Measurements from ENCODE around the gene MYH3. TPM values are rescaled to one million over a fixed set of nuclear protein-coding genes. Genes with fewer than 3 reads are reported as not detected.

MYH3 gene
- total RNA-seq, 2 experiments from 2014 or later: 3.2 to 3.4 TPM

DNA sequence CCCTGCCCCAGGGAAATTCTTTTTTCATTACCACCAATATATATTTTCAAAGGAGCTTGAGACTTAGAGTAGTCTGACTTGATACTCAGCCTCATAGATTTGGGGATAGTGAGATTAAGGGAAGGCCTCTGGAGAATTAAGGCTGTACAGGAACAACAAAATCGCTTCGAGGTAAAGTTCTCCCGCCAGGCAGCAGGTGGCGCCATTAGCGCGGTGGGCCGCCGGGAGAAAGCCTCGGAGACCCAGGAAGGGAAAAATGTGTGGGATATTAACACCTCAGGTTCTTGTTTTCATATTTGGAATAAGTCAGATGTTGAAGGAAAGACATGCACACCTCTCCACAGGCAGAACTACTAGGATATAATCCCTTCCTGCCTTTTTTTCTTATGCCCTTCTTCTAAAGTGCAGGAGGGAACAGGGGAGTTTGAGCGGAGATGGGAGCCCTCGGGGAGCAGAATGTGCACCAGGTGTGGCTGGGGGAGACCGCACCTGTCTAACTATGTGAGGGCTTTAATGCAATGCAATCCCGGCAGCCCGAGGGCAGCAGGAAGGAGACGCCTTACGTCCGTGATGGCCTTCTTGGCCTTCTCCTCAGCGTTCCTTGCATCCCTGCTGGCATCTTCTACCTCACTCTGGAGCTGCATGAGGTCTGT lies 25.9 kb downstream of the MYH3 start:
- Mint-ChIP-seq H3K27ac (no peak overlapping the region), H3K36me3 (peaks cover 28% of the 10 kb centered on the region)

DNA sequence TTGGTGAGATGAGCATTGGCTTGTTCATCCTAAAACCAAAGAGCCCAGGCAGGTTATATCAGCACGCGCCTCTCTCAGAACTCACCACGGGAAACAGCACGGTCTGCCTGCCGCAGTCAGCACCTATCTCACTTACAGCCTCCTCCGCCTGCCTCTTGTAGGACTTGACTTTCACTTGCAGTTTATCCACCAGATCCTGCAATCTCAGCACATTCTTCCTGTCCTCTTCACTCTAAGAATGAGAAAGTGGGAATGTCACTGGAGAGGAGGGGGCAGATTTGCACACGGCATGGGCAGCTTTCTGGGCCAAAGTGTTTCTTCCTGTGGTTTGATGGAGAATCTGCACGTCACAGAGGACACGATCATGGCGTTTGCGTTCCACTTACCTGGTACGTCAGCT lies 27.4 kb downstream of the MYH3 start:
- Mint-ChIP-seq H3K27me3 (no peaks in the 10 kb centered on the region), H3K4me3 (no peak overlapping the region), H3K9me3 (no peaks in the 10 kb centered on the region), H3K36me3 (peaks cover 24% of the 10 kb centered on the region), H3K27ac (no peak overlapping the region), H3K4me1 (peaks cover 1% of the 10 kb centered on the region)
- no peak for DNase-seq

More for the DNA sequence above, 25.9 kb downstream of the MYH3 start:
- no peaks in the 10 kb centered on the region for H3K9me3 Mint-ChIP-seq
- H3K4me3 Mint-ChIP-seq: no peak overlapping the region
- H3K27me3 Mint-ChIP-seq: no peaks in the 10 kb centered on the region
- peaks cover 5% of the 10 kb centered on the region for H3K4me1 Mint-ChIP-seq
- peak; percentile 28 for DNase-seq

DNA sequence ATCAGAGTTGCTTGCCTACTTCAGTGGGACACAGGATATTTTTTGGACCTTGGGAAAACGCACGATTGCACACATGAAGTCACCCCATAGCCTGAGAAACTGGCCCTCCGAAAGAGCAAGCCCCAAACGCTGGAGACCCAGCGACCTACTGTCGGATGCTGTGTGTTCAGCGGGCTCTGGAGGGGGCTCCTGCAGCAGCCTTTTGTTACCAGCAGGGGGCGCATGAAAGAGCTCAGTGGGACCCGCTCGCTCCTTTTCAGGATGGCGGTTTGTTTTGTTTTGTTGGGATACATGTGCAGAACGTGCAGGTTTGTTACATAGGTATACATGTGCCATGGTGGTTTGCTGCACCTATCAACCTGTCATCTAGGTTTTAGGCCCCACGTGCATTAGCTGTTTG lies 28.4 kb downstream of the MYH3 start:
- no peak for DNase-seq
- Mint-ChIP-seq H3K27me3 (no peaks in the 10 kb centered on the region), H3K27ac (no peak overlapping the region), H3K9me3 (no peaks in the 10 kb centered on the region), H3K4me1 (peaks cover 1% of the 10 kb centered on the region), H3K36me3 (peaks cover 24% of the 10 kb centered on the region), H3K4me3 (no peak overlapping the region)

DNA sequence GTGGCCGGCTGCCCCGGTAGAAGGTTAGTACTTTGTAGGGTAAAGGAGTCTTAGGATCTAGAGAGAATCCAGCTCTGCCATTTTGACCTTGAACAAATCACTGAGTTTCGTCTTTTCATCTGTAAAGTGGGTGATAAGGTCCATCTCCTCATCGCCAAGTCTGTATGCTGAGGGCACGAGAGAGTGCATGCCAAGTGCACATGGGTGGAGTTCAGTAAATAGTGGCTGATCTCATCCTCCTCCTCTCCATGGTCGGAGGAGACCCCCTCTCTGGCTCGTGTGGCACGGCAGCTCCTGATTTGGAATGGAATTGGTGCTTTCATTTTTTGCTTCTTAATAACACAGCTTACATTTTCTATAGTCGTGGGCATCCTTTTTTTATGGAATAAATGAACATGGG lies 30.7 kb downstream of the MYH3 start:
- Mint-ChIP-seq H3K27me3 (no peaks in the 10 kb centered on the region), H3K9me3 (no peaks in the 10 kb centered on the region), H3K4me3 (no peak overlapping the region), H3K36me3 (peaks cover 21% of the 10 kb centered on the region), H3K4me1 (peaks cover 1% of the 10 kb centered on the region), H3K27ac (no peak overlapping the region)
- no peak for DNase-seq

DNA sequence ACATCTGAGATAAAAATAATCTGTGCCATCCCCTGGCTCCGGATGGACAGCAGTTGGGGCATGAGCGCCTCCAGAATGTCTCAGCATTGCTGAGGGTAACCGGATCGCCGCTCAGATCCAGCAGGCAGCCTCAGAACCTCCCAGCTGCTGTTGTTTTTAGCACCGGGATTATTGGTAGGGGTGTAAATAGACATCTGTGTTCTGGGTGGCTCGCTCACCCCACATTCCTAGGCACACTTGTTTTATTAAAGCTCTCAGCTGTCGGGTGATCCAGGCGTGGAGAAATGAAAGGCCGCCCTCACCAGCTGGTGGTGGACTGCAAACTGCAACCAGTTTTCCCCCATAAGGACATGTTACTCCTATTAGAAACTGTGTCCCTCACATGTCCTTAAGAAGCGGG lies 32.1 kb downstream of the MYH3 start:
- Mint-ChIP-seq H3K4me1 (no peaks in the 10 kb centered on the region), H3K27me3 (no peaks in the 10 kb centered on the region), H3K9me3 (no peaks in the 10 kb centered on the region), H3K4me3 (no peak overlapping the region), H3K36me3 (peaks cover 14% of the 10 kb centered on the region), H3K27ac (no peak overlapping the region)
- no peak for DNase-seq

GRCh38 chr17:10623737-10624338 lies 33.3 kb downstream of the MYH3 start:
- H3K36me3 Mint-ChIP-seq: peaks cover 2% of the 10 kb centered on the region
- H3K4me3 Mint-ChIP-seq: no peak overlapping the region
- no peak overlapping the region for H3K27ac Mint-ChIP-seq
- H3K4me1 Mint-ChIP-seq: no peaks in the 10 kb centered on the region
- no peak for DNase-seq
- H3K27me3 Mint-ChIP-seq: no peaks in the 10 kb centered on the region
- H3K9me3 Mint-ChIP-seq: no peaks in the 10 kb centered on the region

DNA sequence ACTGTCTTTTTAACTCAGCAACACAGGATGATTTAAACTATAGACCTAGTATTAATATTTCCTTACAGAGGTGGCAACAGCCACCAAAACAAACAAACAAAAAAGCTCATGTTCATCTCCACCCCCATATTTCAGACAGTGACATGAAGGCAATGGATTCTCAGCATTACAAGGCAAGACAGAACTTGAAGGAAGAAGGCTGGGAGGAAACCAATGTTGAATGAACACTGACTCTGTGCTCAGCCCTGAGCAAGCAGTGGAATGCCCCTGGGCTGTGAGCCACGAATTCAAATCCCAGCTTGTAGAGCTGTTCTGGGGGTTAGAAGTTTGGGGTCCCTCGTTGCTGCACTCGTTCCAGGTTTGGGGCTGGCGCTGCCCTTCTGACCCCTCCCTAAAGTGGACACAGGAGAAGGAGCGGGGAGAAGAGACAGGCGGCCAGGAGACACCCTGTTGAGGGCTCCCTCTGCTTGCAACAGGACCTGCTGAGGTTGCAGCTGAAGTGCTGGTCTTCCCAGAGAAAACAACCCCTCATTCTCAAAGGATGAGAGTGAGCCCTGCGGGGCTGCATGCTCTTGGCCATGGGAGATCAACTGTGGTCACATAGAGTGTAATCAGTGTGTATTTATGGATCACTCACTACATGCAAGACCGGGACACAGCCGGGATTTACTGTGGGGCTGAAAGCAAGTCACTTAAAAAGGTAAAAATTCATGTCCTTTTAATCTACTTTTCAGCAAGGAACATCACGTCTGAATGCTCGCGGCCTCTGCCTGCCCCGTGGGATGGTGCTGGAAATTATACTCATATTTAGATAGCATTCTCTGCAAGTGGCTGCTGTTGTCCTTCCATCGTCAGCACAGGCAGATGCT lies 34.3 kb downstream of the MYH3 start:
- H3K9me3 Mint-ChIP-seq: no peaks in the 10 kb centered on the region
- H3K4me3 Mint-ChIP-seq: no peak overlapping the region
- H3K36me3 Mint-ChIP-seq: no peaks in the 10 kb centered on the region
- peaks cover 4% of the 10 kb centered on the region for H3K4me1 Mint-ChIP-seq
- H3K27ac Mint-ChIP-seq: no peak overlapping the region
- DNase-seq: no peak
- H3K27me3 Mint-ChIP-seq: peaks cover 4% of the 10 kb centered on the region

- Mint-ChIP-seq H3K4me3 (no peak overlapping the region), H3K36me3 (no peaks in the 10 kb centered on the region), H3K9me3 (no peaks in the 10 kb centered on the region), H3K4me1 (peaks cover 6% of the 10 kb centered on the region), H3K27me3 (peaks cover 4% of the 10 kb centered on the region), H3K27ac (no peak overlapping the region)
- DNase-seq: no peak
Measured at GRCh38 chr17:10621397-10621796, 35.7 kb downstream of the MYH3 start.

DNA sequence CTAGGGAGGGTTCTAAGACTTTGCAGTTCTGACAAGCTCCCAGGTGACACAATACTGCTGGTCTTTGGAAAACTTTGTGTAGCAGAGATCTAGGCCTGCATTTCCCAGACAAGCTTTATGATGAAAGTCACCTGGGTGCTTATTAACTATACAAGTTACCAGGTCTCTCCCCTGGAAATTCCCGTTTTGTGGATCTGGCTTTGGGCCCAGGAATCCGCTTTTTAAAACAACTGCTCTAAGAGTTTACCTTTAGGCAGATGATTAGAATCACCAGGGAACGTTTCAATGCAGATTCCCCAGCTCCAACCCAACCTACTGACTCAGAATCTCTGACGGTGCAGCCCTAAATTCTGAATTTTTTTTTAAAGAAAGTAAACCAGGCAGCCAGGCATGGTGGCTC lies 36.3 kb downstream of the MYH3 start:
- no peaks in the 10 kb centered on the region for H3K36me3 Mint-ChIP-seq
- peaks cover 4% of the 10 kb centered on the region for H3K27me3 Mint-ChIP-seq
- no peak overlapping the region for H3K4me3 Mint-ChIP-seq

GRCh38 chr17:10618202-10618635 lies 38.9 kb downstream of the MYH3 start:
- Mint-ChIP-seq H3K27me3 (peaks cover 4% of the 10 kb centered on the region), H3K36me3 (no peaks in the 10 kb centered on the region), H3K4me3 (no peak overlapping the region), H3K9me3 (no peaks in the 10 kb centered on the region), H3K4me1 (peaks cover 6% of the 10 kb centered on the region), H3K27ac (no peak overlapping the region)
- DNase-seq: peak; percentile 66

More for the DNA sequence above, 36.3 kb downstream of the MYH3 start:
- Mint-ChIP-seq H3K4me1 (peaks cover 6% of the 10 kb centered on the region), H3K27ac (no peak overlapping the region), H3K9me3 (no peaks in the 10 kb centered on the region)
- no peak for DNase-seq

DNA sequence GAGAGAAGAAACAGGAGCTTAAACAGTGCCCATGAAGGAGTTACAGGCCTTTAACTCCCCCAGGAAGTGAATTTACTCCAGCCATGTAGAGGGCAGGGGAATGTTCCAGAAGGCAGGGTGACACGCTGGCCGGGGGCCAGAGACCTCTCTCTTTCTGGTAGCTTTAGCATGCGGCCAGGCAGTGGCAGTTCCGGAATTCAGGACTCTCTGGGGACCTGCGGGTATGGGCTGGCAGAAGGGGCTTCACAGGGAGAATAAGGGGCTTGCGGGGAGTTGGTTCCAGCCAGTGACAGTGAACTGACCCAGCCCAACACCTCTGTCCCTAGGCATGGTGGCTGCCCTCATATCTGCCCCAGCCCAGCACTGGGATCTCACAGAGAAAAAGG lies 40.0 kb downstream of the MYH3 start:
- H3K4me1 Mint-ChIP-seq: peaks cover 6% of the 10 kb centered on the region
- H3K27ac Mint-ChIP-seq: no peak overlapping the region
- H3K36me3 Mint-ChIP-seq: no peaks in the 10 kb centered on the region
- no peaks in the 10 kb centered on the region for H3K9me3 Mint-ChIP-seq
- peaks cover 4% of the 10 kb centered on the region for H3K27me3 Mint-ChIP-seq
- H3K4me3 Mint-ChIP-seq: no peak overlapping the region
- DNase-seq: no peak

- peaks cover 4% of the 10 kb centered on the region for H3K27me3 Mint-ChIP-seq
- no peak overlapping the region for H3K4me3 Mint-ChIP-seq
- H3K4me1 Mint-ChIP-seq: peaks cover 6% of the 10 kb centered on the region
- no peaks in the 10 kb centered on the region for H3K9me3 Mint-ChIP-seq
- no peaks in the 10 kb centered on the region for H3K36me3 Mint-ChIP-seq
- peak; percentile 66 for DNase-seq
- H3K27ac Mint-ChIP-seq: no peak overlapping the region
Measured at GRCh38 chr17:10616502-10617119, 40.5 kb downstream of the MYH3 start.

- Mint-ChIP-seq H3K9me3 (no peaks in the 10 kb centered on the region), H3K36me3 (no peaks in the 10 kb centered on the region), H3K4me1 (peaks cover 6% of the 10 kb centered on the region), H3K4me3 (no peak overlapping the region), H3K27me3 (peaks cover 9% of the 10 kb centered on the region), H3K27ac (no peak overlapping the region)
- DNase-seq: peak; percentile 26
Measured at GRCh38 chr17:10614536-10615155, 42.5 kb downstream of the MYH3 start.

DNA sequence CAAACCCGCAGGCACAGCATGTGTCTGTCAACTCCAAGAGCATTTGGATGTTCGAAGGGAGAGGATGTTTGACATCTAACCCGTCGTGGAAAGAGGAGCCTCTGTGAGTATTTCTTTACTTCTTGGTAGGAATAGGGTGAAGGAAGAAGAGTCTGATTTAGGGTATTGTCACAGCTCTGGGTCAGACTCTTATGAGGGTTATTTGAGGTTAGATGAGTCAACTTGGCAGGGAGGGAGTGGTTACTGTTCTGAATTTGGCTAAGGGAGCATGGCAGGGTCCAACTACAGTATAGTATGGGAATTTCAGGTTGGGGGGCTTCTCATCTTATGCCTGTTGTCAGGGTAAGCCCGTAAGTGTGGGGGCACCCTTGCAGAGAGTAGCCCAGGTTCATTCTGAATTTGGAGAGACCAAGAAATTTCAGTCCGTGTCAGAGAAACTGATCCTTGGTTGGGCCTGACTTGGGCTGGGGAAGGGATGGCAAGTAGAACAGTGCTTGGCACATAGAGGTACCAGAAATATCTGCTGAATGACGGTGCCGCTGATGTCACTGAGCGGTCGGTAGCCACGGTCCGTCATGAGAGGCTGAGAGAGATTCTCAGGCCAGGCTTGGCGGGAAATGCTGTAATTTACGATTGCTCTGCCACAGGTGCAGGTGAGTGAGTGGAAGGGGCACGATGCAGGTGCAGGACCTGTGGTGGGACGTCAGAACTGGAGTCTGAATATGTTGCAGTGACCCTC lies 43.2 kb downstream of the MYH3 start:
- DNase-seq: no peak
- H3K4me3 Mint-ChIP-seq: no peak overlapping the region
- H3K9me3 Mint-ChIP-seq: no peaks in the 10 kb centered on the region
- H3K4me1 Mint-ChIP-seq: peaks cover 6% of the 10 kb centered on the region
- no peaks in the 10 kb centered on the region for H3K36me3 Mint-ChIP-seq
- H3K27ac Mint-ChIP-seq: no peak overlapping the region
- H3K27me3 Mint-ChIP-seq: peaks cover 10% of the 10 kb centered on the region

All from activated naive CD8-positive, alpha-beta T cell treated with anti-CD3 and anti-CD28 coated beads for 36 hours (primary cell).